Tibial artery (tissue), 4 donors: ENCODE data around the gene PPP6R2.

Source experiments
- DNase-seq, 2 donors: peaks; one replicate each; pipeline ENCODE4 v3.0.0-alpha.2; 2019
- H3K27ac ChIP-seq, 2 donors: fragments of 200-600 bp; sonication (generic) in 1 of 2; 1 replicate in 1 of 2; 2 replicates in 1 of 2; pipeline ENCODE4 v1.5.1; 2018 to 2019; ENCODE audit warnings: mild to moderate bottlenecking in 1 of 2
- H3K27me3 ChIP-seq, 2 donors: fragments of 200-600 bp; sonication (generic) in 1 of 2; one replicate each; pipeline versions ENCODE4 v1.5.1 to v1.6.0; 2016 to 2019
- H3K36me3 ChIP-seq, 3 donors: fragments of 200-600 bp; sonication (generic) in 2 of 3; one replicate each; pipeline ENCODE4 v1.5.1; 2016 to 2019; ENCODE audit warnings: mild to moderate bottlenecking in 2 of 3
- H3K4me1 ChIP-seq, 4 donors: fragments of 200-600 bp; sonication (generic) in 2 of 4; 1 replicate in 3 of 4; 2 replicates in 1 of 4; pipeline ENCODE4 v1.5.1; 2016 to 2019
- H3K4me3 ChIP-seq, 2 donors: fragments of 200-600 bp; sonication (generic) in 1 of 2; 1 replicate in 1 of 2; 2 replicates in 1 of 2; pipeline ENCODE4 v1.5.1; 2018 to 2019; ENCODE audit warnings: mild to moderate bottlenecking in 2 of 2
- H3K9me3 ChIP-seq, 3 donors: fragments of 200-600 bp; sonication (generic) in 1 of 3; one replicate each; pipeline ENCODE4 v1.5.1; 2016 to 2019
- CTCF ChIP-seq, 2 experiments: fragments of 200-600 bp in 1 of 2; fragments of 450-650 bp in 1 of 2; IDR thresholded peaks; one replicate each; pipeline ENCODE4 v1.5.1; 2017 to 2019; ENCODE audit warnings: antibody characterized with exemption in 2 of 2, mild to moderate bottlenecking in 1 of 2, moderate library complexity in 1 of 2
- intact Hi-C: fragments of 100-400 bp; cut with DNase I; formaldehyde crosslinking; loops from one replicate; pipeline ENCODE4 v1.15.0; 2023; ENCODE audit warnings: low total_unique reads

The PPP6R2 gene

GRCh38 chr22:50482107-50483074, 139.3 kb downstream of the PPP6R2 start:
- Histone ChIP-seq H3K27ac (no peak overlapping the region), H3K27me3 (peaks cover 15 to 79% of the 10 kb centered on the region in 2 donors), H3K4me3 (no peak overlapping the region), H3K36me3 (no peaks in the 10 kb centered on the region), H3K9me3 (no peaks in the 10 kb centered on the region), H3K4me1 (peaks cover 0 to 16% (median 8%) of the 10 kb centered on the region in 4 donors)
- DNase-seq = no peak
- intact Hi-C loops = no loop called here
- TF ChIP-seq CTCF (IDR thresholded peaks at IDR 0.05) = no peak

GRCh38 chr22:50483106-50483505, 140.0 kb downstream of the PPP6R2 start:
- H3K4me1 ChIP-seq = peaks cover 0 to 16% (median 8%) of the 10 kb centered on the region in 4 donors
- H3K27me3 ChIP-seq = peaks cover 15 to 86% of the 10 kb centered on the region in 2 donors
- H3K9me3 ChIP-seq = no peaks in the 10 kb centered on the region
- intact Hi-C loops = no loop called here
- H3K4me3 ChIP-seq = no peak overlapping the region
- no peak for DNase-seq
- no peaks in the 10 kb centered on the region for H3K36me3 ChIP-seq
- no peak for TF ChIP-seq CTCF (IDR thresholded peaks at IDR 0.05)
- no peak overlapping the region for H3K27ac ChIP-seq

- no peaks in the 10 kb centered on the region for H3K9me3 ChIP-seq
- peaks cover 15 to 89% of the 10 kb centered on the region in 2 donors for H3K27me3 ChIP-seq
- DNase-seq = no peak
- TF ChIP-seq CTCF (IDR thresholded peaks at IDR 0.05) = no peak
- no peak overlapping the region for H3K27ac ChIP-seq
- intact Hi-C loops = no loop called here
- no peak overlapping the region for H3K4me3 ChIP-seq
- no peaks in the 10 kb centered on the region for H3K36me3 ChIP-seq
- peaks cover 0 to 16% (median 8%) of the 10 kb centered on the region in 4 donors for H3K4me1 ChIP-seq
These were observed 140.4 kb downstream of the PPP6R2 start for GRCh38 chr22:50483556-50483955.

- no peaks in the 10 kb centered on the region for H3K36me3 ChIP-seq
- no peak overlapping the region for H3K4me3 ChIP-seq
- H3K9me3 ChIP-seq = no peaks in the 10 kb centered on the region
- H3K27ac ChIP-seq = no peak overlapping the region
- DNase-seq = no peak
- no peak for TF ChIP-seq CTCF (IDR thresholded peaks at IDR 0.05)
- H3K27me3 ChIP-seq = peaks cover 15 to 88% of the 10 kb centered on the region in 2 donors
- H3K4me1 ChIP-seq = peaks cover 0 to 16% (median 8%) of the 10 kb centered on the region in 4 donors
- intact Hi-C loops = no loop called here
These were observed 141.1 kb downstream of the PPP6R2 start for GRCh38 chr22:50483977-50484853.

GRCh38 chr22:50485221-50486131, 142.3 kb downstream of the PPP6R2 start:
- intact Hi-C loops = no loop called here
- TF ChIP-seq CTCF (IDR thresholded peaks at IDR 0.05) = no peak
- Histone ChIP-seq H3K4me3 (no peak overlapping the region), H3K9me3 (no peaks in the 10 kb centered on the region), H3K27ac (no peak overlapping the region), H3K4me1 (peaks cover 0 to 16% (median 8%) of the 10 kb centered on the region in 4 donors), H3K27me3 (peaks cover 15 to 86% of the 10 kb centered on the region in 2 donors), H3K36me3 (no peaks in the 10 kb centered on the region)
- no peak for DNase-seq
